DMS79 (cell line): ENCODE data around the gene LCE2B.

ENCODE experiments used
- DNase-seq: peaks from one replicate; lab custom pipeline; 2025; lab: John Stamatoyannopoulos, UW

The LCE2B gene

GRCh38 chr1:152735648-152736047 lies 49.7 kb downstream of the LCE2B start:
- DNase-seq = no peak
